GM12892 (cell line): Measurements from ENCODE around the gene ZNF235.
"Not testable (repeated sequence)": the region's sequence is repeated elsewhere in the genome, so short reads cannot be mapped to it uniquely, and the experiment has no call there.

Source experiments
- POLR2A ChIP-seq: IDR thresholded peaks from 2 replicates; pipeline ENCODE4 v1.6.1; 2011; ENCODE audit warnings: low read depth, low read length, control low read depth
- TAF1 ChIP-seq: IDR thresholded peaks from 2 replicates; pipeline ENCODE4 v1.6.1; 2011; ENCODE audit warnings: low read depth, mild to moderate bottlenecking, control low read depth, low read length, borderline replicate concordance

DNA sequence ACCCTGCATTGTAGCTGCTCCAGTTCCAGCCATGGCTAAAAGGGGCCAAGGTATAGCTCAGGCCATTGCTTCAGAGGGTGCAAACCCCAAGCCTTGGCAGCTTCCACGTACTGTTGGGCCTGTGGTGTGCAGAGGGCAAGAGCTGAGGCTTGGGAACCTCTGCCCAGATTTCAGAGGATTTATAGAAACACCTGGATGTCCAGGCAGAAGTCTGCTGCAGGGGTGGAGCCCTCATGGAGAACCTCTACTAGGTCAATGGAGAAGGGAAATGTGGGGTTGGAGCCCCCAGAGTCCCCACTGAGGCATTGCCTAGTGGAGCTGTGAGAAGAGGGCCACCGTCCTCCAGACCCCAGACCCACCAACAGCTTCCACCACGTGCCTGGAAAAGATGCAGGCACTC is 29.8 kb upstream of the ZNF235 start:
- not testable (repeated sequence) for TF ChIP-seq POLR2A, TAF1
